Vagina (tissue), 2 donors: ENCODE data around the gene IFNGR2.

Experiments
- POLR2AphosphoS5 ChIP-seq, 2 donors: sonication (generic); formaldehyde crosslinking; IDR thresholded peaks; one replicate each; pipeline ENCODE4 v1.9.0; 2017; ENCODE audit warnings: antibody characterized with exemption in 2 of 2, mild to moderate bottlenecking in 2 of 2, low read depth in 1 of 2; ENCODE audit not compliant: insufficient read depth in 1 of 2
- TF ChIP-seq, protein P1 (sequence below), 3 experiments: fragments of 450-650 bp in 2 of 3; fragments of 200-600 bp in 1 of 3; sonication (generic) in 1 of 3; IDR thresholded peaks; one replicate each; pipeline ENCODE4 v1.5.1; 2017 to 2019; ENCODE audit warnings: antibody characterized with exemption in 3 of 3, mild to moderate bottlenecking in 2 of 3, moderate library complexity in 2 of 3

DNA sequence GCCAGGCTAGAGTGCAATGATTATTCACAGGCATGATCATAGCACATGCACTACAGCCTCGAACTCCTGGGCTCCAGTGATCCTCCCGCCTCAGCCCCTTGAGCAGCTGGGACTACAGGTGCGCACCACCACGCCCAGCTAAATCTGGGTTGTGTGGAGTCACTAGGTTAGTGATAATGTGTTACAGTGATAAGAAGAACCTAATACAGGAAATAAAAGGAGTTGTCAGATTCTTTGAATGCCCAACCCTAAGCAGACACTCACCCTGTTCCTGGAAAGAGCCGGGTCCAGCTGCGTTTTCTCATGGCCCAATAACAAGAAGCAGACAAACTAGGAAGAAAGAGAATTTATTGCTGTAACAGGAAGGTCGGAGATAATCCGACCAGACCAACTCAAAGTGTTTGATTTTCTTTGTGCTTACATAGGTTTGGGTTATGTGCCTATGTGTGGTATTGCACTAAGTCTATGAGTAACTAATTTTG is 8.8 kb downstream of the IFNGR2 start:
- TF ChIP-seq, protein P1, sequence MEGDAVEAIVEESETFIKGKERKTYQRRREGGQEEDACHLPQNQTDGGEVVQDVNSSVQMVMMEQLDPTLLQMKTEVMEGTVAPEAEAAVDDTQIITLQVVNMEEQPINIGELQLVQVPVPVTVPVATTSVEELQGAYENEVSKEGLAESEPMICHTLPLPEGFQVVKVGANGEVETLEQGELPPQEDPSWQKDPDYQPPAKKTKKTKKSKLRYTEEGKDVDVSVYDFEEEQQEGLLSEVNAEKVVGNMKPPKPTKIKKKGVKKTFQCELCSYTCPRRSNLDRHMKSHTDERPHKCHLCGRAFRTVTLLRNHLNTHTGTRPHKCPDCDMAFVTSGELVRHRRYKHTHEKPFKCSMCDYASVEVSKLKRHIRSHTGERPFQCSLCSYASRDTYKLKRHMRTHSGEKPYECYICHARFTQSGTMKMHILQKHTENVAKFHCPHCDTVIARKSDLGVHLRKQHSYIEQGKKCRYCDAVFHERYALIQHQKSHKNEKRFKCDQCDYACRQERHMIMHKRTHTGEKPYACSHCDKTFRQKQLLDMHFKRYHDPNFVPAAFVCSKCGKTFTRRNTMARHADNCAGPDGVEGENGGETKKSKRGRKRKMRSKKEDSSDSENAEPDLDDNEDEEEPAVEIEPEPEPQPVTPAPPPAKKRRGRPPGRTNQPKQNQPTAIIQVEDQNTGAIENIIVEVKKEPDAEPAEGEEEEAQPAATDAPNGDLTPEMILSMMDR (IDR thresholded peaks at IDR 0.05) = no peak
- no peak for TF ChIP-seq POLR2AphosphoS5 (IDR thresholded peaks at IDR 0.05; ENCODE audit: insufficient read depth in 1 of 2, low read depth in 1 of 2)
